Measurements from ENCODE around the gene CYP21A2.
A peak's percentile ranks its signal among the peaks of the same experiment; 100 is the strongest.
"Not testable (repeated sequence)": the region's sequence is repeated elsewhere in the genome, so short reads cannot be mapped to it uniquely, and the experiment has no call there.

The CYP21A2 gene

DNA sequence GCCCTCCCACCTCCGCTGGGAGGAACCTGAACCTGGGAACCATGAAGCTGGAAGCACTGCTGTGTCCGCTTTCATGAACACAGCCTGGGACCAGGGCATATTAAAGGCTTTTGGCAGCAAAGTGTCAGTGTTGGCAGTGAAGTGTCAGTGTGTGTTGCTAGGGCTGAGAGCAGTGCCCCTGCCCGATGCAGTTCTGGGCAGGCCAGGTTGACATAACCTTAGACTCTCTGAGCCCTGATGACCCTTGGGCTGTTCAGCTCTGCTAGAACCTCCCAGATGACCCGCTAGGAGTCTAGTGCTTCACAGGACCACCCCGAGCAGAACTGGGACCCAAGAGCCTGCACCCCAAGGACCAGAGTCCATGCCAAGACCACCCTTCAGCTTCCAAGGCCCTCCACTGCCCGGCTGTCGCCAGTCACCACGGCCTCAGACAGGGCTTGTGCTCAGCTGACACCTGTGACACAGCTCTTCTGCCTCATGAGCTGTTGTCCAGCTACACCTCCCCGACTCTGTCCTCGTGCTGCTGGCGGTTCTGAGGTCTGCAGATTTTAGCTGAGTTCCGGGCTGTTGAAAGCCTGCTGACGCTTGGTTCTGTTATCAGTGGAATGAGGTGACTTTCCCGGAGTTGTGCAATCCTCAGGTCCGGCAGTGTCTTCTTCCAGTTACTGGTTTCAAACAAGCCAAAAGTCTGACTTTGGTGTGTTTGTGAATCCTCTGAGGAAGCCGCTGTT, 2.8 kb upstream of the CYP21A2 start:
- DNase-seq (ENCODE audit: low read depth), result not testable (repeated sequence)

DNA sequence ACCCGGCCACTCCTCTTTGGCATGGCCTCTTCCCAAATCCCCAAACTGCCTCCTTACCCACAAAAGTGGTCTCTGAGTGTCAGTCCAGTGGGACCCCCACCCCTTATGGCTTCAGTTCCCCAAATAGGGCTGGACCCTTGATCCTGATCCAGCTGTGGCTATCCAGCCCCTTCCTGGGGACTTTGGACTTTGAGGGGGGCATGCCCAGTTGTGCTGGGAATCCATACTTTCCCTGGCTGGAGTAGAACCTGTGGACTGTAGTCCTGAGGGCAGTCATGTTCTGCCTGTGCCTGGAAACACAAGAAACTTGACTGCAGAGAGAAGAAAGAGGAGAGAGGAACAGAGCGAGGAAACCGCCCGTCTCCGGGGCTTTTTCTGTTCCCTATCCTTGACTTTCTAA, 1.1 kb upstream of the CYP21A2 start:
- not testable (repeated sequence) for DNase-seq (ENCODE audit: low read depth)

DNA sequence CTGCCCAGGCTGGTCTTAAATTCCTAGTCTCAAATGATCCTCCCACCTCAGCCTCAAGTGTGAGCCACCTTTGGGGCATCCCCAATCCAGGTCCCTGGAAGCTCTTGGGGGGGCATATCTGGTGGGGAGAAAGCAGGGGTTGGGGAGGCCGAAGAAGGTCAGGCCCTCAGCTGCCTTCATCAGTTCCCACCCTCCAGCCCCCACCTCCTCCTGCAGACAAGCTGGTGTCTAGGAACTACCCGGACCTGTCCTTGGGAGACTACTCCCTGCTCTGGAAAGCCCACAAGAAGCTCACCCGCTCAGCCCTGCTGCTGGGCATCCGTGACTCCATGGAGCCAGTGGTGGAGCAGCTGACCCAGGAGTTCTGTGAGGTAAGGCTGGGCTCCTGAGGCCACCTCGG, 663 bp downstream of the CYP21A2 start:
- DNase-seq (ENCODE audit: low read depth), result not testable (repeated sequence)

DNA sequence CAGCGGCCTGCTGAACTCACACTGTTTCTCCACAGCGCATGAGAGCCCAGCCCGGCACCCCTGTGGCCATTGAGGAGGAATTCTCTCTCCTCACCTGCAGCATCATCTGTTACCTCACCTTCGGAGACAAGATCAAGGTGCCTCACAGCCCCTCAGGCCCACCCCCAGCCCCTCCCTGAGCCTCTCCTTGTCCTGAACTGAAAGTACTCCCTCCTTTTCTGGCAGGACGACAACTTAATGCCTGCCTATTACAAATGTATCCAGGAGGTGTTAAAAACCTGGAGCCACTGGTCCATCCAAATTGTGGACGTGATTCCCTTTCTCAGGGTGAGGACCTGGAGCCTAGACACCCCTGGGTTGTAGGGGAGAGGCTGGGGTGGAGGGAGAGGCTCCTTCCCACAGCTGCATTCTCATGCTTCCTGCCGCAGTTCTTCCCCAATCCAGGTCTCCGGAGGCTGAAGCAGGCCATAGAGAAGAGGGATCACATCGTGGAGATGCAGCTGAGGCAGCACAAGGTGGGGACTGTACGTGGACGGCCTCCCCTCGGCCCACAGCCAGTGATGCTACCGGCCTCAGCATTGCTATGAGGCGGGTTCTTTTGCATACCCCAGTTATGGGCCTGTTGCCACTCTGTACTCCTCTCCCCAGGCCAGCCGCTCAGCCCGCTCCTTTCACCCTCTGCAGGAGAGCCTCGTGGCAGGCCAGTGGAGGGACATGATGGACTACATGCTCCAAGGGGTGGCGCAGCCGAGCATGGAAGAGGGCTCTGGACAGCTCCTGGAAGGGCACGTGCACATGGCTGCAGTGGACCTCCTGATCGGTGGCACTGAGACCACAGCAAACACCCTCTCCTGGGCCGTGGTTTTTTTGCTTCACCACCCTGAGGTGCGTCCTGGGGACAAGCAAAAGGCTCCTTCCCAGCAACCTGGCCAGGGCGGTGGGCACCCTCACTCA, 1.4 kb downstream of the CYP21A2 start:
- not testable (repeated sequence) for DNase-seq (ENCODE audit: low read depth)

- not testable (repeated sequence) for DNase-seq (ENCODE audit: low read depth)
Observed at GRCh38 chr6:32040299-32041049, 2.3 kb downstream of the CYP21A2 start.

DNA sequence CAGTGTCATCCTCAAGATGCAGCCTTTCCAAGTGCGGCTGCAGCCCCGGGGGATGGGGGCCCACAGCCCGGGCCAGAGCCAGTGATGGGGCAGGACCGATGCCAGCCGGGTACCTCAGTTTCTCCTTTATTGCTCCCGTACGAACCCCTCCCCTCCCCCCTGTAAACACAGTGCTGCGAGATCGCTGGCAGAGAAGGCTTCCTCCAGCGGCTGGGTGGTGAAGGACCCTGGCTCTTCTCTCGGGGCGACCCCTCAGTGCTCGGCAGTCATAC, 2.8 kb downstream of the CYP21A2 start:
- DNase-seq (ENCODE audit: low read depth), result not testable (repeated sequence)

DNA sequence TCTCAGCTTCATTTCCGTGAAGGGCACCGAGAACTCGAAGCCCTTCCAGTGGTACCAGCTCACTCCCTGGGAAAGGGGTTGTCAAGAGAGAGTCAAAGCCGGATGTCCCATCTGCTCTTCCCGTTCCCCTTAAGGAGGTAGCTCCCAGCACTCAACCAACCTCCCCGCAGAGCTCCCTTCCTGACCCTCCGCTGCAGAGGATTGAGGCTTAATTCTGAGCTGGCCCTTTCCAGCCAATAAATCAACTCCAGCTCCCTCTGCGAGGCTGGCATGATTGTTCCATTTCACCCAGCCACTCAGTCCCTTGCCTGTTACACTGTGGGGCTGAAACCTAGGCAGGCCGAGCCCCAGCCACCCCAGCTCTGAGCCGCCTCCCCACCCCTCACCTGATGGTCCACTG, 3.2 kb downstream of the CYP21A2 start:
- not testable (repeated sequence) for DNase-seq (ENCODE audit: low read depth)

DNA sequence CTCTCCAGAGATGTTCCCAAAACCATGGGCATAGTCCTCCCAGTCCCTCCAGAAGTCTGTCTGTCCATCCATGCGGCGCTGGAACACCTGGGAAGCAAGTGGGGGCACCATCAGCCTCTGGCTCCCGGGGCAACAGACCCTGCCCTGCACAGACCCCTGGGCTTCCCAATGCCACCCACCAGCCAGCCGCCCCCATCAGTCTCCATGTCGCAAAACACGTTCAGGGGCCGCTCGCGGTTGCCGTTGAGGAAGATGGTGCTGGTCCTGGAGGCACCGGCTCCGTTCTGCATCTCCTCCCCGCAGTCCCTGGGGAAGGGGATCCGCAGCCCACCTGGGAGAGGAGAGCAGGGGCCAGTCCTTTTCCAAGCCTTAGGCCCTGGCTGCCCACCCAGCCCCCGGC, 4.1 kb downstream of the CYP21A2 start:
- DNase-seq (ENCODE audit: low read depth), result not testable (repeated sequence)

- DNase-seq (ENCODE audit: low read depth), result not testable (repeated sequence)
Observed at GRCh38 chr6:32043589-32044380, 5.6 kb downstream of the CYP21A2 start.

- DNase-seq (ENCODE audit: low read depth), result not testable (repeated sequence)
Observed at GRCh38 chr6:32044916-32045315, 6.7 kb downstream of the CYP21A2 start.

GRCh38 chr6:32045811-32046449, 7.7 kb downstream of the CYP21A2 start:
- no peak for DNase-seq (ENCODE audit: low read depth)

DNA sequence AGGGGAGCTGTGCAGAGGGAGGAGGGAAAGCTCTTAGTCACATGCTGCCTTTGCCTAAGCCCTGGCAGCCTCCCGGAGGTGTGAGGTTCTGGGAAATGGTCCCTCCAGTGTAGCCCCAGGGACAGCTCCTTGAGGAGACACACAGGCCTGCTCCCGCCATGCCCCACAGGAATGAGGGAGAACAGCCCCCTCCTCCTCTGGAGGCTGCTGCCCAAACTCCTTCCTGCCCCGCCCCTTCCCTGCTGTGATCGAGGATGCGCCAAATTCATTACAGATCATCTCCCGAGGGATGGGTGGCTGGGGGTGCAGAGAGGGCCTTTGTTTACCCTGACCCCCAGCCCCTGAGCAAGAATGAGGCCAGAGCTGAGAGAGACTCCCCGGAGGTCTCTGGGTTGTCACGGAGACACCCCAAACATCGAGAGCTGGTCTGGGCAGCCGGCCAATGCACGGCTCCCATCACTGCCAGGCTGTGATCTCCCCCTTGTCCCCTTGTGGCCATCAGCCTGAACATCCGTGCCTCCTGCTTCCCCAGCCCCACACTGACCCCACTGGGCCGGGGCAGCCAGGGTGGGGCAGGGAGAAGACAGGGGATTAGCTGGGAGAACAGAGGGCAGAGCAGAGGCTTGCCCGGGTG, 8.4 kb downstream of the CYP21A2 start:
- DNase-seq (ENCODE audit: low read depth), result no peak

- no peak for DNase-seq (ENCODE audit: low read depth)
Observed at GRCh38 chr6:32047084-32047478, 8.9 kb downstream of the CYP21A2 start.

DNA sequence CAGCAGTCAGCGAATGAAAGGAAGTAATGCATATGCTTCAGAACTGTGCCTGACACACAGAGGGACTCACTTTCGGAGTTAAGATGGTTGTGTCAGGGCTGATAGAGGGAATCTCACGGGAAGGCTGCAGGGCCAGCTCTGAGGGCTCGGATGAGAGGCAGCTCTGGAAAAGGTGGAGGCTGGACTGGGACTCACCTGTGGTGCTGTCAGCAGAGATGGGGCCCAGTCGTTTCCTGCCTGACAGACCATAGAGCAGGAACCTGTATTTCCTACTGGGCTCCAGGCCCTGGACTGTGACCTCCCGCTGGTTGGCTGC, 9.3 kb downstream of the CYP21A2 start:
- no peak for DNase-seq (ENCODE audit: low read depth)

DNA sequence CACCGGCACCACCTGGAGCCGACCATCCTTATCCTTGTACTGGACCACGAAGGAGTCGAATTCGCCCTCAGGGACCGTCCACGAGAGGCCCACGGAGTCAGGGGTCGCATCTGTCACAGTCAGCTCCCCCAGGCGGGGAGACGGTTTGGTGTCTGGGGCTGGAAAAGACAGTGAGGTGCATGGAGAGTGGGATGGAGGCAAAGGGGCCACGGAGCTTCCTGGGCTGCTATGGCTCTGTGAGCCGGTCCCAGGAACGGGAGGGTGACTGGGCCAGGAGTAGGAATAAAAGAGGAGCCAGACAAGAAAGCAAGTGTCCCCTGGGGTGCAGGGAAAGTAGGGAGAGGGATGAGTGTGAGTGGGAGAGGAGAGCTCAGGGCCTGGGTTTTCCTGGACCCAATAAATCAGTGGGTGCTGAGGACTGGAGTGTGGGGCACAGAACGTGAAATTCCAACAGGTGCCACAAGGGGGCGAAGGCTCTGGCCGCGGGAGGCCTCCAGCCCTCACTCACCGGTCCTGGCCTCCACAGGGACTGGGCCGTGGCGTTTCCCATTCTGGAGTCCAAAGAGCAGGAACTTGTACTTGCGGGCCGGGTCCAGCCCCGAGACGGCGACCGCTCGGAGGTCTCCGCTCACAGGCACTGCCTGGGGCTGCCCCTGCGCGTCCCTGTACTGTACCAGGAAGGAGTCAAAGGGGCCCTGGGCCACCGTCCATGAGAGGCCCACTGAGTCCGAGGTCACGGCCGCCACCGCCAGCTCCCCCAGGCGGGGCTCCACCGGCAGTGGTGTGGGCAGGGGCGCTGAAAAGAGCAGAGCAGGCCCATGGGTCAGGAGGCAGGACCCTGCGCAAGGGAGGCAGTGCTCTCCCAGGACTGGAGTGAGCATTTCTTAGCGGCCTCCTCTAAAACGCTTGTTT, 9.9 kb downstream of the CYP21A2 start:
- DNase-seq (ENCODE audit: low read depth), result peak; percentile 20

DNA sequence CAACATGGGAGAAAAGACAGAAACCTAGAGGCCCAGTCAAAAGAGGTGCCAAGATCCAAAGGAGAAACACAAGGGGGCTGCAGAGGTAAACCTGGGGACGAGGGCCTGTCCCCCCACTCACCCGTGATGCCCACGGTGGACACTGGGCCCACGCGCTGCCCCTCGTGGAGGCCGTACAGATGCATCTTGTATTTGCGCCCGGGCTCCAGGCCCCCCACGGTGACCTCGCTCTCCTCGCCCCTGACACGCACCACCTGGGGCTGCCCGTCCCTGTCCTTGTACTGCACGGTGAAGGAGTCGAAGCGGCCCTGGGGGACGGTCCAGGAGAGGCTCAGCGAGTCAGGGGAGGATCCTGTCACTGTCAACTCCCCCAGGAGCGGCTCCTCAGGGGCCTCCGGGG, 10.9 kb downstream of the CYP21A2 start:
- not testable (repeated sequence) for DNase-seq (ENCODE audit: low read depth)

DNA sequence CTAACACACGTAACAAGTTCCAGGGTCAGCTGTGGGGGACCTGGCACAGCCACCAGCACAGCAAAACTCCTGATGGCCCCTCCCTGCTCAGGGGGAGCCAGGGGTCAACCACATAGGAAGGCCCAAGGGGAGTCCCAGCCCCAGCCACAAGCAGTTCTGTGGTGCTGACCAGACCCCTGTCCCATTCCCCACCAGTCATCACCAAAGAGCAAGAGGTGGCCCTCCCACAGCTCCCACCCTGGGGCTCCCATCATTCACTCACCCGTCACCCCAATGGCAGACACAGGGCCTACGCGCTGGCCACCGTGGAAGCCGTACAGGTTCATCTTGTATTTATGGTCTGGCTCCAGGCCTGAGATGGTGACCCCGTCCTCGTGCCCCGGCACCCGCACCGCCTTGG, 11.5 kb downstream of the CYP21A2 start:
- not testable (repeated sequence) for DNase-seq (ENCODE audit: low read depth)

DNA sequence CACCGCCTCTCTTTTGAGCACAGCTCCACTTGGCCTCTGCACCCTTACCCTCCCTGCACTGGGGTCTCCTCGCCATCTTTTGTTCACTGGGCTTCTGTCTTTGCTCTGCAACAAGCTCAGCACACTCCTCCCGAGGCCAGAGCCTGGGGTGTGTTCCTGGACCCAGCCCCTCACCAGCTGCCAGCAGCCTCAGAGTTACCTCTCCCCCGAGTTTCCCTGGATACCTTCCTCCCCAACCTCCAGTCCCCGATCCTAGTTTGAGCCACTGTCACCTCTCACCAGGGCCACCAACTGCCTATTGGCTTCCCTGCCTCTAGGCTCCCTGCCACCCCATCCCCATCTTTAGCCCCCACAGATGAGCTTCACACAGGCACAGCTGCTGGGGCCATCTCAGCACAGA, 12.3 kb downstream of the CYP21A2 start:
- no peak for DNase-seq (ENCODE audit: low read depth)

DNA sequence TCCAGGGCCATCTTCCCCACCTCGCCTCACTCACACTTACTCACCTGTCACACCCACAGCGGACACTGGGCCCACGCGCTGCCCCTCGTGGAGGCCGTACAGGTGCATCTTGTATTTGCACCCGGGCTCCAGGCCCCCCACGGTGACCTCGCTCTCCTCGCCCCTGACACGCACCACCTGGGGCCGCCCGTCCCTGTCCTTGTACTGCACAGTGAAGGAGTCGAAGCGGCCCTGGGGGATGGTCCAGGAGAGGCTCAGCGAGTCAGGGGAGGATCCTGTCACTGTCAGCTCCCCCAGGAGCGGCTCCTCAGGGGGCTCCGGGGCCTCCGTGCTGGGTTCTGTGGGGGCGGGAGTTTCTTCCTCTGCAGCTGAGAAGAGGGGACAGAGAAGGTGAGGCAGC, 14.4 kb downstream of the CYP21A2 start:
- DNase-seq (ENCODE audit: low read depth), result not testable (repeated sequence)

- DNase-seq (ENCODE audit: low read depth), result not testable (repeated sequence)
Observed at GRCh38 chr6:32053314-32053713, 15.1 kb downstream of the CYP21A2 start.

Data from HS-5 (cell line).